Hematopoietic multipotent progenitor cell treated with erythropoietin and hydrocortisone succinate and interleukin-3 and kit ligand, for 17 days (in vitro differentiated cells): ENCODE data around the gene PPP1R10.
A peak's percentile ranks its signal among the peaks of the same experiment; 100 is the strongest.

ENCODE experiments used
- DNase-seq: peaks from one replicate; pipeline ENCODE4 v3.0.0-alpha.2; 2015; ENCODE audit warnings: low spot score

Gene PPP1R10

GRCh38 chr6:30598912-30599624 is 18.0 kb downstream of the PPP1R10 start:
- DNase-seq, result no peak

- DNase-seq, result peak; percentile 89
Observed at GRCh38 chr6:30597315-30598144, 19.5 kb downstream of the PPP1R10 start.

DNA sequence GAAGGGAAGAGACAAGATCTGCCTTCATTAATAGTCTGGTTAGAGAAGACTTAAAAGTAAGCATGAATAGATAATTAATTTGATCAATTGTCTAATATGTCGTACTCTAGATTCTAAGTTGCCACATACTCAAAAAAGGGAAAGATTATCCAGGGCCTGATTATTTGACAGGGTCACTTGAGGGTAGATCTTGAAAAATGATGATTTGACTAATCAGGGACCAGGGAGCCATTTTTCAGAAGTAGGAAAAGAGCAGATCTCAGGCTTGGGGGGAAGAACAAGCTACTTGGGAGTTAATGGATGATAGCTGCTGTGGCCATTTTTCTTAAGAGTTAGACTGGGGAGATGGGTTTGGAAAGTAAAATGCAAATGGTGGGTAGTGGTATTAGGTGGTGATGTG is 24.8 kb downstream of the PPP1R10 start:
- no peak for DNase-seq

DNA sequence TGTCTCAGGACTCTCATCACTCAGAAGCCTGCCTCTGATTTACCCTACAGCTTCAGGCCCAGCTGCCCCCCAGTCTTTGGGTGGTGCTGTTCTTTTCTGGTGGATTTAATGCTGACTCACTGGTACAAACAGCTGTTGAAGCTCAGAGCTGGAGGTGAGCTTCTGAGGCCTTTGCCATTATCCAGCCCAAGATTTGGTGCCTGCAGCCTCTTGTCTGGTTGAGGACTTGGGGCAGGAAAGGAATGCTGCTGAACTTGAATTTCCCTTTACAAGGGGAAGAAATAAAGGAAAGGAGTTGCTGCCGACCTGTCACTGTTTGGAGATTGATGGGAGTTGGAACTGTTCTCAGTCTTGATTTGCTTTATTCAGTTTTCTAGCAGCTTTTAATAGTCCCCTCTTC is 26.0 kb downstream of the PPP1R10 start:
- DNase-seq, result peak; percentile 63

DNA sequence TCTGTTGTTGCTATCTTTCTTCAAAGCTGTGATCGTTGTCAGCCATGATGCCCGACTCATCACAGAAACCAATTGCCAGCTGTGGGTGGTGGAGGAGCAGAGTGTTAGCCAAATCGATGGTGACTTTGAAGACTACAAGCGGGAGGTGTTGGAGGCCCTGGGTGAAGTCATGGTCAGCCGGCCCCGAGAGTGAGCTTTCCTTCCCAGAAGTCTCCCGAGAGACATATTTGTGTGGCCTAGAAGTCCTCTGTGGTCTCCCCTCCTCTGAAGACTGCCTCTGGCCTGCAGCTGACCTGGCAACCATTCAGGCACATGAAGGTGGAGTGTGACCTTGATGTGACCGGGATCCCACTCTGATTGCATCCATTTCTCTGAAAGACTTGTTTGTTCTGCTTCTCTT is 26.5 kb downstream of the PPP1R10 start:
- DNase-seq, result no peak

DNA sequence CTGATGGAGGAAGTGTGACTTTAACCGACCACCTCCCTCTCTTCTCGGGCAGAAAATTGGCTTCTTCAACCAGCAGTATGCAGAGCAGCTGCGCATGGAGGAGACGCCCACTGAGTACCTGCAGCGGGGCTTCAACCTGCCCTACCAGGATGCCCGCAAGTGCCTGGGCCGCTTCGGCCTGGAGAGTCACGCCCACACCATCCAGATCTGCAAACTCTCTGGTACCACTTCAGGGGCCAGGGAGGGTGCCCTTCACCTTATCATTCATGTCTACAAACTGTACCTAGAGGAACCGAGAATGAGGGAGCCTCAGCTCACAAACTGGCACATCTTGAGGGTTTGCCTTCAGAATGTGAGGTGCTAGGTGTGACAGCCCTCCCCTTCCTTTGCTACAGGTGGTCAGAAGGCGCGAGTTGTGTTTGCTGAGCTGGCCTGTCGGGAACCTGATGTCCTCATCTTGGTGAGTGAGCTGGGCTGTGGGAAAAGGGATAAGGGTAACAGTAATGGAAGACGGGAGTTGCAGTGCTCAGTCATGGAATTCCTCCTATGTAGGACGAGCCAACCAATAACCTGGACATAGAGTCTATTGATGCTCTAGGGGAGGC is 27.2 kb downstream of the PPP1R10 start:
- no peak for DNase-seq

- DNase-seq, result no peak
Observed at GRCh38 chr6:30583921-30584320, 33.1 kb downstream of the PPP1R10 start.

- no peak for DNase-seq
Observed at GRCh38 chr6:30578051-30578450, 39.0 kb downstream of the PPP1R10 start.

GRCh38 chr6:30573113-30573512 is 43.9 kb downstream of the PPP1R10 start:
- DNase-seq, result no peak

- DNase-seq, result no peak
Observed at GRCh38 chr6:30572148-30572547, 44.9 kb downstream of the PPP1R10 start.

DNA sequence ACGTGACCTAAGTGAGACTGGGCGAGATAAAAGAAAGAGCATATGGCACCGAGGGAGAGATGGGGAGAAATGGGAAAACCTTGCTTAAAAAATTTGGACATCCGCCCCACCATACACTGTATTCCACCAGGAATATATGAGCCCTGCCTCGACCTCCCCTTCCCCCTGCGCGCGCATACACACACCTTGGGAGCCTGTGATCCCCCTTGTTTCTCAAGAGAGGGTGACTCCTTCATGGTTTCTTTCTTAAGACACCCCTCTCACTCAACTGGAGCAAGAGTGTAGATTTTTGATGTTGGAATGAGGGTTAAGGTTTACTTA is 45.3 kb downstream of the PPP1R10 start:
- DNase-seq, result no peak

DNA sequence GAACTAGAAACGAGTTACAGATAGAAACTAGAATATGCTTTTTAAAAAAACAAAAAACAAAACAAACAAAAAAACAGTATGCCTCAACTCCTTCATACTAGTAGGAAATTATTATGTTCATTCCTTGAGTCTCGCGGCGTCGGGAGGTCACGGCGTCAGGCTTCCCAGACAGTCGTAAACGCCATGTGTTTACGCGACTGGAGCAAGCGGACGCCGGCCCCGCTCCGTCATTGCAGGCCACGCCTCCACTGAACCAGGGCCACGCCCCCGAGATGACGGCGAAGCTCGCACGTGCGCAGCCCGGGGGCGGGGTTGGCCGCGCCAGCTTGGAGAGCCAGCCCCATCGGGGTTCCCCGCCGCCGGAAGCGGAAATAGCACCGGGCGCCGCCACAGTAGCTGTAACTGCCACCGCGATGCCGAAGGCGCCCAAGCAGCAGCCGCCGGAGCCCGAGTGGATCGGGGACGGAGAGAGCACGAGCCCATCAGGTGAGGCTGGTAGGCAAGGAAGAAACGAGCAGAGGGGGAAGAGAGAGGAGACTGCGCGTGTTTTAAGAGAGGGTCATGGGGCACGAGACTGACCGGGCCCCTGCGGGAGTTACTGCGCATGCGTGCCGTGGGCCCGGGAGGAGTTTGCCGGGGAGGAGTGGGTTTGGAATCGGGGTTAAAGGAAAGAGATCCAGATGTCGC is 45.8 kb downstream of the PPP1R10 start, which contains the start of gene ABCF1:
Gene ABCF1, plus strand, starts transcription at position 368 of the 687 bp plus-strand sequence. Its CDS starts 46 bp downstream, at position 414.
- DNase-seq, result peak; percentile 99

- no peak for DNase-seq
Observed at GRCh38 chr6:30570740-30571074, 46.3 kb downstream of the PPP1R10 start.

- no peak for DNase-seq
Observed at GRCh38 chr6:30570263-30570662, 46.8 kb downstream of the PPP1R10 start.

GRCh38 chr6:30568245-30568644 is 48.8 kb downstream of the PPP1R10 start:
- DNase-seq, result no peak

- no peak for DNase-seq
Observed at GRCh38 chr6:30565772-30566171, 51.3 kb downstream of the PPP1R10 start.

GRCh38 chr6:30564114-30564513 is 52.9 kb downstream of the PPP1R10 start:
- DNase-seq, result no peak

GRCh38 chr6:30562470-30563425 is 54.3 kb downstream of the PPP1R10 start:
- DNase-seq, result no peak

DNA sequence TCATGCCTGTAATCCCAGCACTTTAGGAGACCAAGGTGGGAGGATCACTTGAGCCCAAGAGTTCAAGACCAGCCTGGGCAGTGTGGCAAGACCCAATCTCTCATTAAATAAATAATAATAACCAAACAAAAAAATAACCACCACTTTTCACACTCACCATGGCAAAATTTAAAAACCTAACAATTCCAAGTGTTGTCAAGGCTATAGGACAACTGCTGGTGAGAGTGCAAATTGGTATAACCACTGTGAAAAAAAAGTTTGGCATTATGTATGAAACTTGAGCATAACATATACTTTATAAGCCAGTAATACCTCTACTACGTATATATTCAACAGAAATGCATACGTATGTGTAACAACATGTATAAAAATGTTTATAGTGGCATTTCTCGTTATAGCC is 56.1 kb downstream of the PPP1R10 start:
- no peak for DNase-seq

DNA sequence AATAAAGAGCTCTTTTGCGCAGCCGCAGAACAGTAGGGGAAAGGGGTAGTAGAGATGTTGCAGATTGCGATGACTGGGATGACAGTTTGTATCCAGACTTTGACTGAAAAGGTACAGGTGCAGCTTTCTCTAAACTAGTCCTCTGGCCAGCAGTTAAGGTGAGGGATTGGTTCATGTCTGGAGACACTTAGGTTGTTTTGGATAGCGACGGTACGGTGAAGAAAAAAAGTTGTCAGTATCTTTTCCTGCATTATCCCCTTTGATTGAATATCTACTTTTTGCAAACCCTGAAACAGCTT is 59.4 kb downstream of the PPP1R10 start:
- DNase-seq, result peak; percentile 49

GRCh38 chr6:30556906-30557682 is 59.9 kb downstream of the PPP1R10 start, which contains the start of gene PRR3:
TSS of gene PRR3 (plus strand) at chr6:30557295. CDS start at chr6:30557345, 50 bp downstream.
- DNase-seq, result peak; percentile 89
